Muscle of leg (tissue), 16 donors: ENCODE measurements around the gene ENTR1. TPM values are rescaled to one million over a fixed set of nuclear protein-coding genes. Genes with fewer than 3 reads are reported as not detected.

Experiments used
- DNase-seq: peaks from one replicate; pipeline ENCODE4 v3.0.0; 2013
- H3K27ac ChIP-seq: one replicate; pipeline ENCODE4 v1.5.1; 2013; ENCODE audit warnings: mild to moderate bottlenecking, low read length, control low read depth
- H3K27me3 ChIP-seq: one replicate; pipeline ENCODE4 v1.6.1; 2013; ENCODE audit warnings: low read length; ENCODE audit not compliant: control insufficient read depth, insufficient read depth
- H3K36me3 ChIP-seq: one replicate; pipeline ENCODE4 v1.6.1; 2013; ENCODE audit warnings: low read length; ENCODE audit not compliant: control insufficient read depth, insufficient read depth
- H3K4me1 ChIP-seq: one replicate; pipeline ENCODE4 v1.6.1; 2013; ENCODE audit warnings: low read length; ENCODE audit not compliant: control insufficient read depth, insufficient read depth
- H3K4me3 ChIP-seq: one replicate; pipeline ENCODE4 v1.5.1; 2013; ENCODE audit warnings: low read length, control low read depth
- H3K9me3 ChIP-seq: replicated peaks from 2 replicates; pipeline ENCODE4 v1.6.1; 2013; ENCODE audit warnings: low read depth, low read length; ENCODE audit not compliant: control insufficient read depth
- WGBS: methylation state at CpG from one replicate; pipeline ENCODE4 v1.1.5; 2013; ENCODE audit warnings: missing lambda C conversion rate; ENCODE audit not compliant: insufficient coverage; 5-methylcytosine and 5-hydroxymethylcytosine counted together
- long read RNA-seq, 11 donors: transcript quantifications; one replicate each; lab custom pipeline, GENCODE V29; 2026
- polyA plus RNA-seq, 8 donors: library from polyadenylated mRNA; unstranded; fragments of 120-200 nt; gene quantifications; one replicate each; pipeline versions ENCODE4 v1.2.1 to v1.2.3, GENCODE V29; 2013; ENCODE audit warnings: inconsistent platforms in 1 of 8, low replicate concordance in 1 of 8; ENCODE audit not compliant: insufficient read length in 8 of 8, insufficient read depth in 1 of 8
- total RNA-seq: library from RNA; stranded (reverse); fragments of 120-200 nt; gene quantifications from one replicate; pipeline ENCODE4 v1.2.4, GENCODE V29; 2013

The ENTR1 gene
- total RNA-seq (20.9 TPM), polyA plus RNA-seq (10 to 100 TPM; 28.9 to 35.0 (median 32.6) TPM)
- long read RNA-seq, donor 1, partial matches to known transcripts, result 0 of 1 reads
- long read RNA-seq, donor 1, other reads (novel, unspliced or antisense), result 0 of 1 reads
- long read RNA-seq, donor 2, result 0 reads
- long read RNA-seq, donor 3, partial matches to known transcripts, result 0 of 3 reads
- long read RNA-seq, donor 3, other reads (novel, unspliced or antisense), result 0 of 3 reads
- long read RNA-seq, donor 4, partial matches to known transcripts, result 5 of 10 reads
- long read RNA-seq, donor 4, other reads (novel, unspliced or antisense), result 0 of 10 reads
- long read RNA-seq, donor 5, transcript ENTR1-204 (8 exons, 2,129 nt), result major isoform, 9 of 13 reads
- long read RNA-seq, donor 5, partial matches to known transcripts, result 0 of 13 reads
- long read RNA-seq, donor 5, other reads (novel, unspliced or antisense), result 0 of 13 reads
- long read RNA-seq, donor 6, partial matches to known transcripts, result 0 of 7 reads
- long read RNA-seq, donor 6, other reads (novel, unspliced or antisense), result 0 of 7 reads
- long read RNA-seq, donor 7, result 0 reads
- long read RNA-seq, donor 8, result 0 reads
- long read RNA-seq, donor 9, partial matches to known transcripts, result 0 of 3 reads
- long read RNA-seq, donor 9, other reads (novel, unspliced or antisense), result 0 of 3 reads
- long read RNA-seq, donor 10, partial matches to known transcripts, result 0 of 7 reads
- long read RNA-seq, donor 10, other reads (novel, unspliced or antisense), result 0 of 7 reads
- long read RNA-seq, donor 11, partial matches to known transcripts, result 0 of 3 reads
- long read RNA-seq, donor 11, other reads (novel, unspliced or antisense), result 0 of 3 reads

GRCh38 chr9:136410500-136411287 is at the start of gene ENTR1, which contains the start of gene PMPCA:
Gene ENTR1 (minus strand): TSS chr9:136410614. CDS start chr9:136410397, 217 bp downstream.
Gene PMPCA (plus strand): TSS chr9:136410658. CDS start chr9:136410669, 11 bp downstream.
- Histone ChIP-seq H3K4me1 (peaks cover 23% of the 10 kb centered on the region), H3K4me3 (peak within 1 kb of the TSS; percentile 99), H3K36me3 (peaks cover 49% of the 10 kb centered on the region), H3K9me3 (no peaks in the 10 kb centered on the region), H3K27ac (peak within 1 kb of the TSS; percentile 78), H3K27me3 (no peaks in the 10 kb centered on the region)
- peak; percentile 95 for DNase-seq
- under 1% methylated on average over 76 of the region's 83 CpGs for WGBS

- Histone ChIP-seq H3K27me3 (no peaks in the 10 kb centered on the region), H3K4me1 (no peaks in the 10 kb centered on the region), H3K27ac (no peak overlapping the region), H3K9me3 (no peaks in the 10 kb centered on the region), H3K36me3 (peaks cover 88% of the 10 kb centered on the region), H3K4me3 (no peak overlapping the region)
- WGBS, result 93% methylated on average over 28 of the region's 28 CpGs
- DNase-seq, result no peak
Observed at GRCh38 chr9:136459425-136459824, 49.0 kb upstream of the ENTR1 start.

GRCh38 chr9:136457326-136457725 is 46.9 kb upstream of the ENTR1 start:
- 93% methylated on average over 24 of the region's 24 CpGs for WGBS
- no peaks in the 10 kb centered on the region for H3K4me1 ChIP-seq
- H3K27me3 ChIP-seq, result no peaks in the 10 kb centered on the region
- DNase-seq, result no peak
- no peak overlapping the region for H3K4me3 ChIP-seq
- H3K9me3 ChIP-seq, result no peaks in the 10 kb centered on the region
- H3K27ac ChIP-seq, result no peak overlapping the region
- peaks cover 80% of the 10 kb centered on the region for H3K36me3 ChIP-seq

- WGBS, result 92% methylated on average over 9 of the region's 9 CpGs
- peaks cover 82% of the 10 kb centered on the region for H3K36me3 ChIP-seq
- no peak overlapping the region for H3K4me3 ChIP-seq
Observed at GRCh38 chr9:136456258-136456657, 45.8 kb upstream of the ENTR1 start.

GRCh38 chr9:136455043-136456002 is 44.9 kb upstream of the ENTR1 start:
- H3K9me3 ChIP-seq, result no peaks in the 10 kb centered on the region
- peaks cover 82% of the 10 kb centered on the region for H3K36me3 ChIP-seq
- WGBS, result 94% methylated on average over 38 of the region's 43 CpGs
- H3K4me3 ChIP-seq, result no peak overlapping the region
- H3K27me3 ChIP-seq, result no peaks in the 10 kb centered on the region
- H3K27ac ChIP-seq, result no peak overlapping the region
- DNase-seq, result no peak
- no peaks in the 10 kb centered on the region for H3K4me1 ChIP-seq

More at GRCh38 chr9:136456258-136456657, 45.8 kb upstream of the ENTR1 start:
- DNase-seq, result no peak
- no peaks in the 10 kb centered on the region for H3K27me3 ChIP-seq
- no peaks in the 10 kb centered on the region for H3K9me3 ChIP-seq
- no peak overlapping the region for H3K27ac ChIP-seq
- H3K4me1 ChIP-seq, result no peaks in the 10 kb centered on the region

- no peaks in the 10 kb centered on the region for H3K4me1 ChIP-seq
- no peak for DNase-seq
Observed at GRCh38 chr9:136454026-136454796, 43.8 kb upstream of the ENTR1 start.

GRCh38 chr9:136453326-136453725 is 42.9 kb upstream of the ENTR1 start:
- DNase-seq, result no peak
- WGBS, result 84% methylated on average over 11 of the region's 11 CpGs
- H3K9me3 ChIP-seq, result no peaks in the 10 kb centered on the region
- no peak overlapping the region for H3K27ac ChIP-seq
- peaks cover 83% of the 10 kb centered on the region for H3K36me3 ChIP-seq
- H3K4me1 ChIP-seq, result no peaks in the 10 kb centered on the region
- H3K4me3 ChIP-seq, result no peak overlapping the region
- no peaks in the 10 kb centered on the region for H3K27me3 ChIP-seq

More at GRCh38 chr9:136454026-136454796, 43.8 kb upstream of the ENTR1 start:
- no peaks in the 10 kb centered on the region for H3K9me3 ChIP-seq
- no peaks in the 10 kb centered on the region for H3K27me3 ChIP-seq
- H3K27ac ChIP-seq, result no peak overlapping the region
- 88% methylated on average over 20 of the region's 25 CpGs for WGBS
- H3K4me3 ChIP-seq, result no peak overlapping the region
- peaks cover 83% of the 10 kb centered on the region for H3K36me3 ChIP-seq

GRCh38 chr9:136451221-136451877 is 40.9 kb upstream of the ENTR1 start:
- Histone ChIP-seq H3K9me3 (no peaks in the 10 kb centered on the region), H3K4me1 (no peaks in the 10 kb centered on the region), H3K27ac (no peak overlapping the region), H3K36me3 (peaks cover 87% of the 10 kb centered on the region), H3K27me3 (no peaks in the 10 kb centered on the region), H3K4me3 (no peak overlapping the region)
- 85% methylated on average over 19 of the region's 26 CpGs for WGBS
- DNase-seq, result no peak
